Germinal center (tissue), 1 donor: ENCODE results near the gene ALDH4A1.

Experiments
- DNase-seq: peaks from one replicate; pipeline ENCODE4 v3.0.0; 2012; ENCODE audit warnings: mixed read lengths, low spot score

ALDH4A1 gene

GRCh38 chr1:18922848-18923755, 20.7 kb upstream of the ALDH4A1 start:
- DNase-seq, result no peak

DNA sequence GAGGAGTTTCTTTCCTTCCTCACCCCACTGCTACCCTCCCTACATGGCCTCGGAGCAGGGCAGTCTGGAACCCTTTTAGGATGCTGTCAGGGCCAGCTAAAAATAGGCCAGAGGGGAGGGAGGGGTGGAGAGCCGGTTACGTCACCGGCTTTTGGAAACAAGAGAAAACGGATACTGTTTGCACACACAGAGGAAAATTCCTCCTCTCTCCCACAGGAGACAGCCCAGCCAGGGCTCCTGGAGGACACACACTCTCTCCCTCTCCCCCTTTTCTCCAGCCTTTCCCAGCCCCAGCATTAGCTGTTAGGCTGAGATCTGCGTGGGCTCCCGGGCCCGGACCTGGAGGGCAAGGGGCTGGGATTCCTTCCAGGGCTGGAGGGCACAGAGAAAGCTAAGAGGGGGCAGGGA, 20.0 kb upstream of the ALDH4A1 start:
- no peak for DNase-seq

GRCh38 chr1:18921516-18922251, 19.3 kb upstream of the ALDH4A1 start:
- no peak for DNase-seq

DNA sequence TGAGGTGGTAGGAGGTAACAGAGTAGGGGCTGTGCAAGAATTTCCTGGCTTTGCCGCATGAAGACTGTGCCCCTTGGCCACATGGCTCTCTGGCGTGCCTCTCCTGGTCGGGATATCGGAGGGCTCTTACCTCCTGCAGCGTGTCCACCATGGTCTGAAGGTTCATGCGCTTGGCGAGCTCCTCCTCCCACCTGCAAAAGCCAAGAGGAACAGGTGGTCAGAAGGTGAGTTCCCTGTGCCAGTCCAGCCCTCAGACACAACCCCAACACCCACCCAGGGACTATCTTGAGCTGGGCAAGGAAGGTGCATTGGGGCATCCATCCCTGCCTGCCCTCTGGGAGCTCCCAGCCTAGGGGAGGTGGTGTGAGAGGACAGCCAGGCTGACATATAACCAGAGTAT, 18.6 kb upstream of the ALDH4A1 start:
- no peak for DNase-seq

- DNase-seq, result no peak
Observed at GRCh38 chr1:18919956-18920355, 17.6 kb upstream of the ALDH4A1 start.

- DNase-seq, result no peak
Observed at GRCh38 chr1:18919197-18919905, 17.0 kb upstream of the ALDH4A1 start.

DNA sequence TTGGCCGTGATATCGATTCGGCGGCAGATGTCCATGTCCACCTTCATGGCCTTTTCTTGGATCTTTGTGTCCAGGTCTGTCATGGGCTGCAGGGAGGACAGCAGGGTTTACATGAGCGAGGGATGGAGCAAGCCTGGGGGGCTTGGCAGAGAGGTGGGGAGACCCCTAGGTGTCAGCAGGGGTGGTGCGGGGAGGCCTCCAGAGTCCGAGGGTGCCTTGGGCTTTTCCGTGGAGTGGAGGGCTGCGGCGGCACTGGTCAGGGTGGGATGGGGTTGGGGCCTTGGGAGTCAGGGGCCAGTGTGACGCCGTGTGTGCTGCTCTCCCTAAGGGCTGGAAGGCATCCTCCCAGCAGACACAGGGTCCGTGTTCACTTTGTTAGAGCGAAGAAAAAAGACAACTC, 16.1 kb upstream of the ALDH4A1 start:
- no peak for DNase-seq

DNA sequence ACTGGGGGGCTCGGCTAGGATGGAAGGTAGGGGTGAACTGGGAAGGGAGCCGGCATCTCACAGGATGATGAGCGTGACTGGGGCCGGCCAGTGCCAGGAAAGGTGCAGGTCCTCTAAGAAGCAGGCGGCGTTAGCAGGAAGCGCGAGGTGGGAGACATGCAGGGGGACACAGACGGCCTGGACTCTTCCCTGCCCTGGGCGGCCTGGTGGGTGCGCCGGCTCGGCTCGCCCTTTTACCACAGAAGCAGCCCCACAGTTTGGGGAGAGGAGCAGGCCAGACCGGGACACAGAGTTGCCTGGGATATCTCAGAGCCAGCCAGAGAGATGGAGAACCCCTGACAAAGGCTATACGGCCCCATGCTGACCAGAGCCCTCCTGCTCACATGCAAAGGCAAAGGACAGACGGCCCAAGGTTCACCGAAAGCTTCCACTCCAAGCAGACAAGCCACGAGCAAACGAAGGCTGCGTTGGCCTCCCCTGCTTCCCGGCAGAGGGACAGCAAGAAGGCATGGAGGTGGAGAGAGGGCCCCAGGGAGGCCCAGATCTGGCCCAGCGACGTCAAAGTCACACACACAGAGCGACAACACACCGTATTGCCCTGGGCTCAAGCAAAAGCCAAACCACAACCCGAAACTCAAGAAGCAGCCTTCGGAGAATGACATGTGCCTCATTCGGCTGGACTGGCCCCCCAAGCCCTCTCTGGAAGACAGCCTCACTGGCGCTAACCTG, 14.9 kb upstream of the ALDH4A1 start:
- DNase-seq, result no peak

- no peak for DNase-seq
Observed at GRCh38 chr1:18915341-18915740, 13.0 kb upstream of the ALDH4A1 start.

DNA sequence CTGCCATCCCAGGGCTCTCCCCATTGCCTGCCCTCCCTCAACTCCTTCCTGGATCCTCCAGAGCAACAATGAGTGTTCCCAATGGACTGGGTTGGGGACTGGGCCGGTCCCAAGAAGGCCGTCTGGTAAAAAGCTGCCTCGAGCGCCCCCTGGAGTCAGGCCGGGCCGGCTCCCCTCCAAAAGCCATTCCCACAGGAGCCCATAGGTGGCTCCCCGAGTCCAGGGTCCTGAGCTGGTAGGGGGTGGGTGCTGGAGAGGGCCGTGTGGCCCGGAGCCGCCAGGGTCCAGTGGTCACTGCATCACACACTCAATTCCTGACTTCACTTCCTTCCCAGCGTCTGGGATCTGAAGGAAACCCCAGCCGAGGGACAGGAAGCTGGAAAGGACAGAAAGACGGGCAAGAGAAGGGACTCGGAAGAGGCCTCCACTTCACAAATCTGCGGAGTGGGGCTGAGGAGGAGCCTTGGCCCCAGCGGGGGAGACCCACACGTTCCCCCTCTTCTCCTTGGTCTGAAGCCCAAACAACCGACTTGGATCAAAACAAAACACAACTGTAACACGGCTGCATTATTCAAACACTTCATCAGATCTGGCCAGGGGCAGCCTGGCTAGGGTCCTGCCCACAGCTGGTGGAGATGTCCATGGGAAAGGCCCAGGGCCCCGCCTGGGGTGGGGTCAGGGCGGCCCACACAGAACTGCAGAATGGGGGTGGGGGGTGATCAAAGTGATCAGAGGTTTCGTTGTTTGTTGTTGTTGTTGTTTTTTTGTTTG, 10.9 kb upstream of the ALDH4A1 start:
- DNase-seq, result peak; percentile 88

GRCh38 chr1:18912550-18912949, 10.2 kb upstream of the ALDH4A1 start:
- no peak for DNase-seq

DNA sequence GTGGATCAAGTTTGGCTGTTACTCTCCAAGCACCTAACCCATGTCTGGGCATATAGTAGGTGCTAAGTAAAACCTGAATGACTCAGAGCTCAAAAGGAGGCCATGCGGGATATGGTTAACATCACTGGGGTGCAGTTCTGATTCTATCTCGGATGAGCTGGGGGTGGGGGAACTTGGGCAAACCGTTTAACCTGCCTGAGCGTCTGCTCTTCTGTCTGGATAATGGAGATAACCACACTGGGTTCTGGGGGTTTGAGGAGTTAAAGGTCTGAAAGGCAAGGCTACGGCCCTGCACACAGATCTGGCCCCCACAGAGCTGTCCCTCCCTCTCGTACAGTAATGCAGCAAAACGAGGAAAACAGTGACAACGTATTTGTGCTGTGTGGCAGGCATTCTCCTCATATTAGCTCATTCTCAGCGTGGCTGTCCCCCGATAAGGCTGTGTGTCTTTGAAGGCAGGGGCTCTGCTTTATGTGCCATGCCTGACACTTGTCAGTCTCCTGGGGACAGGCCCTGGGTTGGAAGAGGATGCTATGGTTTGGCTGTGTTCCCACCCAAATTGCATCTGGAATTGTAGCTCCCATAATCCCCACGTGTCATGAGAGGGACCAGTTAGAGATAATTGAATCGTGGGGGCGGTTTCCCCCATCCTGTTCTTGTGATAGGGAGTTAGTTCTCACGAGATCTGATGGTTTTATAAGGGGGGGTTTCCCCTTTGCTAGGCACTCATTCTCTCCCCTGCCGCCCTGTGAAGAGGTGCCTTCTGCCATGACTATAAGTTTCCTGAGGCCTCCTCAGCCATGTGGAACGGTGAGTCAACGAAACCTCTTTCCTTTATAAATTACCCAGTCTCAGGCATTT, 6.8 kb upstream of the ALDH4A1 start:
- DNase-seq, result no peak

DNA sequence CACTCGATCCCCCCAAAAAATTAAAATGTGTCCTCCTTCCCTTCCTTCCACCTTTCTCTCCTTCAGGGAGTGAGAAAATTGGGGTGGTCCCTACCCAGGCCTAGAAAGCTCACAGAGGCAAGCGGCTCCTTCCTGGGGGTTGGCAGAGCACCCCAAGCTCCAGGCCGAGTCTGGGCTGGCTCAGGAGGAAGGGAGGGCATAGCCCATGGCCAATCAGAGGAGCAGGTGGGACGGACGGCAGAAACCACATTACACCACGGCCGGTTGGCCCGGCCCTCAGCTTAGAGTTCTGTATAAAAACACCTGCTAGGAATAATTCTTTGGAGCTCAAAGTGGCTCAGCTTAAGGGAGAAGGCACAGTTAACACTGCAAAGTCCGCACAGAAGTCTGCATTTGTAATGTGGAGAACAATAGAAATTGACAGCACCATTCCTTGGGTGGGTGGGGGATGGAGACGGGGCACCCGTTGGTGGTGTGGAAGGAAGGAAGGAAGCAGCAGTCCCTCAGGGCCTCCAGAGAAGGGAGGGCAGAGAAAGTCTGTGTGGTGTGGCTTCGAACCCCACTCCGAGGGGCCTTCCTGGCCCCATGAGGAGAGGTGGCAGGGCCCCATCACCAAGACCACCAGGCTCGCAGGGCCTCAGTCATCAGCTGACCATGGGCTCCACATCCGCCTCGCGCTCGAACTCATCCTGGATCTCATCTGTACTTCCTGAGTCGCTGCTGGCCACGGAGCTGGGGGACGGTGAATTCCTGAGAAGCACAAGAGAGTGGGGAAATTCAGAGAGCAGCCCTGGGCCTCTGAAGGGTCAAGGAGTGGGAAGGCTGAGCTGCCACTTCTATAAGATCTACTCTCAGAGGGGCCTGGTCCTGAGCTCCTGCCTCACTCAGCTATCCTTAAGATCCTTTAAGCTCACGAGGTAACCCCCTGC, 5.8 kb upstream of the ALDH4A1 start:
- peak; percentile 64 for DNase-seq

DNA sequence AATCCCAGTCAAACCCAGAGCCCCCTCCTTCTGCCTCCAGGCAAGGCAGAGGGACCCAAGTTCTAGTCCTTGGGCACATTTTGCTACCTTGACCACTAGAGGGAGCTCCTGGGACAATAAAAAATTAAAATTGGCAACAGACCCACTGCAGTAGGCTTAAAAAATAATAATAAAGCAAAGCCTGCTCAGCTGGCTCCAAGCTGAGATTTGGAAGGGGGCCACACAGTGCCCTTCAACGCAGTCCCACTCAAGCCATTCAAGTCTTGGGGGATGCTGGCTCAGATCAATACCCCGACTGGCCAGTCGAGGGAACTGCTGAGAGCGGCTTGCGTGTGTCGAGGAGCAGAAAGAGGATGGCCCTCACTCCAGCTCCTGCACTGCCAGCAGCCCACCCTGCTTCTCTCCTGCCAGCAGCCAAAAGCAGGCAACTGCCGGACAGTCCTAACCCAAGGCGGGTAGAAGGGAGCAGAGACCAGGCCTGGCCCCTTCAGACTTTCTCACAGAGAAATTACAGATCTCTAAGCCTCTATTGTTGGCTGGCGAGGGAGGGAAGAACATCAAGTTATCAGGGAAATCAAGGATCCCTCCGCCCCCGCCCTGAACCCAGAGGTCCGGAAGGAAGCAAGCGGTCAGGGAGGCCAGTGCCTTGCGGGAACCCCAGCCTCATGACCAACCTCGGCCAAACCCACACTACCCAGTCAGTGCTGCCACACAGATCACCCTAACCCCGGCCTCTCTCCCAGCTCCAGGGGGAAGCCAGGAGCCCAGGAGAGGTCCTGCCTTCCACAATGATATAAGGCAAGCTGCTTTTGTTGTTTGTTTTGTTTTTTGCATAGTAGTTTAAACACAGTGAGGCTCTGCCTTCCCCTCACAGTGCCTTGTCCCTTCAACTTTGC, 4.9 kb upstream of the ALDH4A1 start:
- peak; percentile 72 for DNase-seq

DNA sequence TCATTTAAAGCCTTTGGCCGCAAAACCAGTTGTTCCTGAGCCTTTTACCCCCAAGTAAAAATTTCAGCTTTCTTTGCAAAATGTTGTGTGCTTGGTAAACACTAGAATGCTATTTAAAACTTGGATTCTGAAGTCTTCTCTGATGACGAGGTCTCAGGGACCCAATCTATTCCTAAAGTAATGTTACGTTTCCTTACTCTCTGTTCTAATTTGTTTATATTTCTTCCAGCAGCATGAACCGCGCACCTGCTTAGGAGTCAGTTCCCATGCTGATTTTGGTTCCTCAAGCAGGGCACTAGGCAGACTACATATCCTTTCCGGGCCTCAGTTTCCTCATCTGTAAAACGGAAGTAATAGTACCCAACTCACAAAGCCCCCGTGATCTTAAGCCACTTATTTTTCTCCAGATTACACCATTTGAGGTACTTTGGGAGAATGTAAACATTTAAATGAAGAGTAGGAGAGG, 969 bp upstream of the ALDH4A1 start:
- no peak for DNase-seq

GRCh38 chr1:18901952-18902522, 318 bp downstream of the ALDH4A1 start:
- DNase-seq, result peak; percentile 36

DNA sequence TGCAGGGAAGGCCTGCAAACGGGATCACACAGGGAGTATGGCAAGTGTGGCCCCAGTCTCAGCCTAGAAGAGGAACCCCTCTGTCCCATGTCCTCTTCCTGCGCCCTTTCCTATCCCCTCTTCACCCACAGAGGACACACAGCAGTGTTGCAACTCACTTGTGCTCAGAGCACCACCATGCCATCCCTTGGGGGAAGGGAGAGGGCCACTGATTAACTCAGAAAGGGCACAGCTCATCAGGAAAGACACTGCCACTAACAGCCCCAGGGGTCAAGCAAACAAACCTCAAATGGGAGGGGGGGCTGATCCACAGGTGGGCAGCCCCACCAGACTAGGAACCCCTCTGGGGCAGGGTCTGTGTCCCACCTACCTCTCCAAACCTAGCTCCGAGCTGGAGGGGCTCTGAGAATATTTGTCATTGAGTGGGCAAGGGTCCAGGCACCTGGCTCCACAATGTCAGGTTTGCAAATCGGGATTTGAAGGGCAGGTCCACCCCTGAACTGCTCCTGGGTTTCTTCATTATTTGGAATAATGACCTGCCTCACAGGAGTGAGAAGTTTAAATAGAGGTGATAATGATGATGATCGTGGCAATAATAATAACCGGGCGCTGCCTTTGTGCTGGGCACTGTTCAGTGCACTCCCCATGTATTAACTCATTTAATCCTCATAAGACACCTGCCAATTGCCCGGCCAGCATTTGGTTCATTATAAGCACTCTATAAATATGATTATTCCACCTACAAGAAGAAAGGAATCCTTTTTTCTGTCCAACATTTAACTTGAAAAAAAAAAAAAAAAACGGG, 1.0 kb downstream of the ALDH4A1 start:
- no peak for DNase-seq
